ENCODE data around the gene TFIP11. TPM values are rescaled to one million over a fixed set of nuclear protein-coding genes. Genes with fewer than 3 reads are reported as not detected.

TFIP11 gene
- total and polyA plus RNA-seq, 12 donors = 18.8 to 25.5 (median 23.0) TPM

DNA sequence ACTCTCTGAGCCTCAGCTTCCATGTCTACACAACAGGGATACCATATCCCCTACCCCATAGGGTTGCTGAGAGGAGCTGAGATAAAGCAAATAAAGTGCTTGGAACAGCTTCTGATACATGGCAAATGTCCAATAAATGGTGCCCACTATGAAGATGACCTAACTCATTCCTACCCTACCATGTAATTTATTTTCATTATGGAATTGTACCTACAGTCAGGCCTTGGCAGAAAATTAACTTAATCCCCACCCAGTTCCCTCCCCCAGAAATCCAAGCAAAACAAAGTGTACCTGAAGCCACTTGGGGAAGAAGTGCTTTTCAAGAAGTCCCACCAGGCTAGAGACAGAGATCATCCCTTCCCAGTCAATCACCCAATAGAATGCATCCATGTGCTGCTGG, 17.8 kb downstream of the TFIP11 start:
- no peaks in the 10 kb centered on the region for H3K9me3 ChIP-seq
- peak overlapping the region in 1 of 10 donors; percentile 4 for H3K27ac ChIP-seq
- peaks cover 0 to 7% (median 0%) of the 10 kb centered on the region in 9 donors for H3K4me1 ChIP-seq
- no peak overlapping the region for H3K4me3 ChIP-seq
- no peak for DNase-seq
- intact Hi-C loops (cut with DNase I) = no loop called here
- H3K27me3 ChIP-seq = no peaks in the 10 kb centered on the region
- ATAC-seq = no peak
- TF ChIP-seq CTCF (IDR thresholded peaks at IDR 0.05) = no peak
- H3K36me3 ChIP-seq = peaks cover 3 to 100% (median 62%) of the 10 kb centered on the region in 9 donors

DNA sequence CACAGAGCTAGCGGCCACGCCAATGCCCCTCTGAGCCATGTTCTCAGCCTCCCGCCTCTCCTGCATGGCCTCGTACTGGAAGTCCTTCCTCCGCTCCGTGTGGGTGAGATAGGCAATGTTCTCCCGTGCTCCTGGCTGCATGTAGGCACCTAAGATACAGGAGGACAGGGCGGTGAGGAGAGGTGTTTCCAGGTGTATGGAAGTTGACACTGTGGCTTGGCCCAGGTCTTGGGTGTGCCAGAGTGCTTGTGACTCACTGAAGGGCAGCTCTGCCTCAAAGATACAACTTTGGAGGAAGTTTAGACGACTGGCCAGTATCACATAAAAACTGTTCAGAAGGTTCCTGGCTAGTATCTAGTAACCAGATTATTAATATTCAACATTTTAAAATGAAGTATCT, 20.1 kb downstream of the TFIP11 start:
- H3K4me1 ChIP-seq = peaks cover 0 to 7% (median 0%) of the 10 kb centered on the region in 9 donors
- H3K27ac ChIP-seq = no peak overlapping the region
- ATAC-seq (peak in 1 of 8 donors; percentile 18), DNase-seq (no peak)
- H3K36me3 ChIP-seq = peaks cover 5 to 100% (median 64%) of the 10 kb centered on the region in 9 donors
- no peaks in the 10 kb centered on the region for H3K27me3 ChIP-seq
- 93 to 96% methylated on average over 9 of the region's 9 CpGs for WGBS, 2 donors
- H3K9me3 ChIP-seq = no peaks in the 10 kb centered on the region
- no peak overlapping the region for H3K4me3 ChIP-seq
- TF ChIP-seq CTCF (IDR thresholded peaks at IDR 0.05) = no peak
- intact Hi-C loops (cut with DNase I) = no loop called here

DNA sequence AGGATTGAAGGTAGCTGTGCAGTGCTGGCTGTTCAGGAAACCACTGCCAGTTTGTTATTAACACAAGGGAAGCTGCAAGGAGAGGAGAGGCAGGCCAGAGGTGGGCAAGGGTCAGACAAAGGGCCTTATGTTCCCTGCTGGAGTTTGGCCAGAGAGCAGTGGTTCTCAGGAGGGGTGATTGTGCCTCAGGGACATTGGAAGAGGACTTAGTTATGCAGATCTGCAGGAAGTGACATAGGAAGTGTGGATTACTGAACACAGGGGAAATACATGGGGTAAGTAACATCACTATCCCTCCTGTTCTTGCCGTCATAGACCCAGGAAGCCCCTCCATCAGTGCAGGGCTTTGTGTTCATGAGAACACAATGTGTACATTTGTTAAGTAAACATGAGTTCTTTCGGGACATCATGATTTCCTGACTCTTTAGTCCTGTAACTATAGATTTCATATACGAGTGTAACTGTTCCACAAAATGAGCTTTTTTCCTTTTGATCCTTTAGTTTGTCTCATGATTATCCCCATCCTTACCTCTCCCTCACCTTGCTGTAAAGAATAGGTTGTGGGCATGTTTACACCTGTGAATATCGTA, 22.7 kb downstream of the TFIP11 start:
- Histone ChIP-seq H3K4me1 (peaks cover 0 to 21% (median 11%) of the 10 kb centered on the region in 9 donors), H3K27ac (no peak overlapping the region), H3K27me3 (no peaks in the 10 kb centered on the region), H3K9me3 (no peaks in the 10 kb centered on the region), H3K4me3 (no peak overlapping the region), H3K36me3 (peaks cover 0 to 89% (median 54%) of the 10 kb centered on the region in 9 donors)
- no peak for TF ChIP-seq CTCF (IDR thresholded peaks at IDR 0.05)
- intact Hi-C loops (cut with DNase I) = loop anchor here in 2 of 10 donors (5.0 to 10.0 kb wide), 2 partner anchors 165 to 168 kb away; partner anchors contain the start of gene MIAT (in 2 of the 2)
- WGBS, 2 donors = 73 to 79% methylated on average over 4 of the region's 4 CpGs
- no peak for ATAC-seq
- DNase-seq = no peak

GRCh38 chr22:26487996-26488395, 24.3 kb downstream of the TFIP11 start:
- TF ChIP-seq CTCF (IDR thresholded peaks at IDR 0.05) = no peak
- Histone ChIP-seq H3K9me3 (no peaks in the 10 kb centered on the region), H3K36me3 (peaks cover 0 to 74% (median 48%) of the 10 kb centered on the region in 9 donors), H3K27me3 (no peaks in the 10 kb centered on the region), H3K27ac (no peak overlapping the region), H3K4me1 (peaks cover 0 to 25% (median 18%) of the 10 kb centered on the region in 9 donors), H3K4me3 (no peak overlapping the region)
- ATAC-seq (no peak), DNase-seq (no peak)
- 42 to 45% methylated on average over 3 of the region's 3 CpGs for WGBS, 2 donors
- intact Hi-C loops (cut with DNase I) = loop anchor here in 2 of 10 donors (5.0 to 10.0 kb wide), 2 partner anchors 167 to 169 kb away; partner anchors contain the start of gene MIAT (in 2 of the 2)

All from heart right ventricle (tissue), 16 donors.